Measurements from ENCODE around the gene NEGR1. TPM values are rescaled to one million over a fixed set of nuclear protein-coding genes. Genes with fewer than 3 reads are reported as not detected.

NEGR1 gene
- total RNA-seq, 2 experiments from 2014 or later = not detected

DNA sequence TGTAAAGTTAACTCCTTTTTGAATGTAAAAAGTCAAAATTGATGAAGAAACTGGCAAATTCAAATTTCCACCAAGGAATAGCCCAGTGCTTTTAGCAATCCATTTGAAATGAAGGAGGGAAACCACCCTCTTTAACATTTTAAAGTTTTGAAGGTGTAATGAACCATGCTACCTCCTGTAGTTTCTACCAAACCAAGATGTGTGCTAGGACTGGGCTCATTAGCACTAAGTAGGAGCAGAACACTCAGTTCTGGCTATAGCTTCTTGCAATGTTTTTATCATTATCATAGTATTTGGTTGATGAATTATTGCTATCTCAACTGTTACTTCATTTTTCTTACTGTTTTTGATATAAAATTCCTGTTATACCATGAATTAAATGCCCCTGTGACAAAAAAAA, 882.3 kb downstream of the NEGR1 start:
- ATAC-seq (ENCODE audit: low read depth) (no peak), DNase-seq (no peak)
- Mint-ChIP-seq H3K4me1 (no peaks in the 10 kb centered on the region), H3K27me3 (no peaks in the 10 kb centered on the region), H3K9me3 (peaks cover 1% of the 10 kb centered on the region), H3K36me3 (no peaks in the 10 kb centered on the region), H3K4me3 (no peak overlapping the region), H3K27ac (no peak overlapping the region)
- POLR2A ChIA-PET = no interaction called here

DNA sequence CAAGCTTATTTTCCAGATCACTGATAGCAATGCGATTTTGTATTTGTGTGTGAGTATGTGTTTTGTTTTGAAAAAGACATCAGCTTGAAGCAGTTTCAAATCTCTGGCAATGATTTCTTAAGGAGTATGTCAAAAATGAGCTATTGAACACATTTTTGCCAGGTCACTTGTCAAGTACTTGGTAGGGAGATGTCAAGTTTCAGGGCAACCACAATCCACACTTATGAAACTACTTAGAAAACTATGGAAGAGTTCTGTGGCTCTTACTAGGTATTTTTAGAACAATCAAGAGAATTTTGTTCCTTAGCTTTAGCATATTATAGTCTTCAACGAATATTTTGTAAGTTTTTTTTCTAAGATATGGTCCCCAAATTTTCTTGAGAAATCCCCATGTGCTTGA, 882.7 kb downstream of the NEGR1 start:
- H3K4me1 Mint-ChIP-seq = no peaks in the 10 kb centered on the region
- ATAC-seq (ENCODE audit: low read depth) (no peak), DNase-seq (no peak)
- H3K36me3 Mint-ChIP-seq = no peaks in the 10 kb centered on the region
- no peaks in the 10 kb centered on the region for H3K27me3 Mint-ChIP-seq
- H3K27ac Mint-ChIP-seq = no peak overlapping the region
- no peak overlapping the region for H3K4me3 Mint-ChIP-seq
- peaks cover 3% of the 10 kb centered on the region for H3K9me3 Mint-ChIP-seq
- POLR2A ChIA-PET = no interaction called here

DNA sequence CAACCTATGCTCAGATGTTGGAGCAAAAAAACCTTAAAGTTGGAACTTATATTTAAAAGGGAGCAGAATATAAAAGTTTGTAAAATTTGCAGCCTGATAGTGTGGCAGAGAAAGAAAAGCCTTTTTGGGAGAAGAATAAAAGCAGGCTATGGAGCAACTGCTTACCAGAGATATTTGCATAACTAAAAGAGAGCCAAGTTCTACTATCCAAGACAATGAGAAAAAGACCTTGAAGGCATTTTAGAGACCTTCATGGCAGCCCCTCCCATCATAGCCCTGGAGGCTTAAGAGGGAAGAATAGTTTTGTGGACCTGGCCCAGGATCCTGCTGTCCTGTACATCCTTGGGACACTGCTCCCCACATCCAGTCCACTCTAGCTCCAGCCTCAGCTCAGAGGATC, 889.0 kb downstream of the NEGR1 start:
- POLR2A ChIA-PET = no interaction called here
- Mint-ChIP-seq H3K27ac (no peak overlapping the region), H3K27me3 (no peaks in the 10 kb centered on the region), H3K36me3 (no peaks in the 10 kb centered on the region), H3K9me3 (peaks cover 5% of the 10 kb centered on the region), H3K4me1 (no peaks in the 10 kb centered on the region), H3K4me3 (no peak overlapping the region)
- DNase-seq (no peak), ATAC-seq (ENCODE audit: low read depth) (no peak)

DNA sequence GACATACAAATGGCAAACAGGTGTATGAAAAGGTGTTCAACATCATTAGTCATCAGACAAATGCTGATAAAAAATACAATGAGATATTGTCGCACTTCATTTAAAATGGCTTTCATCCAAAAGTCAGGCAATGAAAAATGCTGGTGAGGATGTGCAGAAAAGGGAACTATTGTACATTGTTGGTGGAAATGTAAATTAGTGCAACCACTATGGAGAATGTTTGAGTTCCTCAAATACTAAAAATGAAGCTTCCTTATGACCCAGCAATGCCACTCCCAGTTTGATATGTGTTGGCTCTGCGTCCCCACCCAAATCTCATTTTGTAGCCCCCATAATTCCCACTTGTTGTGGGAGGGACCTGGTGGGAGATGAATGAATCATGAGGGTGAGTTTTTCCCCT, 891.8 kb downstream of the NEGR1 start:
- Mint-ChIP-seq H3K36me3 (no peaks in the 10 kb centered on the region), H3K4me3 (no peak overlapping the region), H3K9me3 (peaks cover 4% of the 10 kb centered on the region), H3K27ac (no peak overlapping the region), H3K4me1 (no peaks in the 10 kb centered on the region), H3K27me3 (no peaks in the 10 kb centered on the region)
- POLR2A ChIA-PET = no interaction called here
- DNase-seq (no peak), ATAC-seq (ENCODE audit: low read depth) (no peak)

DNA sequence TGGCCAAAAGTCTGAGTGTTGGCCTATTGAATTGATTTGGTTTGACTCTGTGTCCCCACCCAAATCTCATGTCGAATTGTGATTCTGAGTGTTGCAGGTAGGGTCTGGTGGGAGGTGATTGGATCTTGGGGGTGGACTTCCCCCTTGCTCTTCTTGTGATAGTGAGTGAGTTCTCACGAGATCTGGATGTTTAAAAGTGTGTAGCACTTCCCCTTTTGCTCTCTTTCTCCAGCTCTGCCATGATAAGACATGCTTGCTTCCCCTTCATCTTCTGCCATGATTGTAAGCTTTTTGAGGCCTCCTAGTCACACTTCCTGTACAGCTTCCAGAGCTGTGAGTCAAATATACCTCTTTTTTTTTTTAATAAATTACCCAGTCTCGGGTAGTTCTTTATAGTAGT, 904.5 kb downstream of the NEGR1 start:
- Mint-ChIP-seq H3K27me3 (no peaks in the 10 kb centered on the region), H3K4me1 (no peaks in the 10 kb centered on the region), H3K36me3 (no peaks in the 10 kb centered on the region), H3K4me3 (no peak overlapping the region), H3K9me3 (peaks cover 6% of the 10 kb centered on the region), H3K27ac (no peak overlapping the region)
- ATAC-seq (ENCODE audit: low read depth) (no peak), DNase-seq (no peak)
- POLR2A ChIA-PET = no interaction called here

DNA sequence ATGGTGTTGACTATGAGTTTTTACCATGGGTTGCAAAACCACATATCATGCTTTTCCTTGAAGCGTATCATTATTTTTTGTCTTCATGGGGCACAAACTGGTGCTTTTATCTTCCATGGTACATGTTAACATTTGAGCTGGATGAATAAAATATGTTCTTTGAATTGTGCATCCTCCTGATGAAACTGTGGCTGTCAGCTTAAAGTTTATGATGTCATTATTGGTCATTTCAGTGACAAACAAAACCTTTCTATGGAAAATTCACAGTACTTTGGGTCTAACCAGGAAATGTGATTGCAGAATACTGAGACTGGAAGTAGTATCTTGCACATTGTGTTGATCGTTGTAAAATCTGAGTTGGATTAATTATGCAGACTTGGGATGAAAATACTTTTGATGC, 909.8 kb downstream of the NEGR1 start:
- no peak for ATAC-seq (ENCODE audit: low read depth)
- DNase-seq = no peak
- Mint-ChIP-seq H3K27me3 (no peaks in the 10 kb centered on the region), H3K9me3 (peaks cover 3% of the 10 kb centered on the region), H3K27ac (no peak overlapping the region), H3K36me3 (no peaks in the 10 kb centered on the region), H3K4me1 (no peaks in the 10 kb centered on the region), H3K4me3 (no peak overlapping the region)
- POLR2A ChIA-PET = no interaction called here

DNA sequence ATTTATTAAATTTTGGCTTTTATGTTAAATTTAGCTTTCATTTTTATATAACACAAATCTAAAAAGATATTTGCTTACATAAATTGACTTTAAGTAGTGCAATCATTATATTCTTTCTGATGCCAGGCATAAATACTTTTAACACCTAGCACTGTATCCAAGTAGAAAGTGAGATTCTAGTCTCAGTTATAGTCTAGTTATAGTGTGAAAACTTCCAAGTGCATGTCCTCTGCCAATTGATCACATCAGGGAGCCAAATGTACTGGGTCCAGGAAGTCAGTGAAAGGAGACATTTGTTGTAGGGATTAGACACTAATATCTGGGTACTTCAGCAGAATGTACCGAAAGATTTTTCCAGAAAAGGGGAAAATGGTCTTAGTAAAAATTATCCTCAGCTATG, 910.8 kb downstream of the NEGR1 start:
- Mint-ChIP-seq H3K9me3 (peaks cover 2% of the 10 kb centered on the region), H3K27ac (no peak overlapping the region), H3K27me3 (no peaks in the 10 kb centered on the region), H3K36me3 (no peaks in the 10 kb centered on the region), H3K4me1 (no peaks in the 10 kb centered on the region), H3K4me3 (no peak overlapping the region)
- DNase-seq (no peak), ATAC-seq (ENCODE audit: low read depth) (no peak)
- POLR2A ChIA-PET = no interaction called here

DNA sequence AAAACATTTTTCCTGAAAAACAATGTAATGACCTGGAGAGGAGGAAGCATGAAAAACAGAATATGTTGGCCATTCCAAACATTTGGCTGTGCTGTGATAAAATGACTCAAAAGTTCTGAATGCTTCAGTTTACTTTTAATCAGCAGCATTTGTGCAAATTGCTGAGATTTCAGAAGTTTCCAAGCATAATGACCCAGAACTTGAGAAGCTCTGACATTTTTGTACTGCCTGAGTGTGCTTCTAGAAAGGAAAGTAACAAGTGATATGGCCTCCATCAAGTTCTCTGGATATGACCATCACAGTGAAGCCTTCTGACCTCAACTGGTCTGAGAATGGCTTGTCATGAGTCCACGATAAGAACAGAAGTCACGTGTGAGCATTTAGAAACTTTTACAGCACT, 918.1 kb downstream of the NEGR1 start:
- Mint-ChIP-seq H3K27ac (no peak overlapping the region), H3K4me1 (no peaks in the 10 kb centered on the region), H3K9me3 (peaks cover 2% of the 10 kb centered on the region), H3K36me3 (no peaks in the 10 kb centered on the region), H3K4me3 (no peak overlapping the region), H3K27me3 (no peaks in the 10 kb centered on the region)
- DNase-seq = no peak
- POLR2A ChIA-PET = no interaction called here
- ATAC-seq (ENCODE audit: low read depth) = no peak

DNA sequence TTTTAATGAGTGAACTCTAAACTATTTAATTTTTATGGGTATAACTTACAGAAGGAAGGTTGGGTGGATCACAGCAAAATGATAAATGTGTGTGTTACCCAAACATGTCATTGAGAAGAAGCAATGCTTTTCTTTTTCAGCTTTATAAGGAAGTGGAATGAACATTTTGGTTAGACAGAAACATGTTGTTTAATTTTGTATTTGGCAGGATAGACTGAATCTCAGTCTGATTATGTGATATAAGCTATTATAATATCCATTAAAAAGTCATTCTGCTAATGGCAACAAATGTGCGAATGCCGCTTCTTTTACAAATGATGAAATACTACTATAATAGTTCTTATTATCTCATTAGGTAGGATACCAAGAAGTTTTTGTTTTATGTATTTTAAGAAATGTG, 919.6 kb downstream of the NEGR1 start:
- POLR2A ChIA-PET = no interaction called here
- H3K27me3 Mint-ChIP-seq = no peaks in the 10 kb centered on the region
- no peaks in the 10 kb centered on the region for H3K4me1 Mint-ChIP-seq
- no peak for DNase-seq
- peaks cover 2% of the 10 kb centered on the region for H3K9me3 Mint-ChIP-seq
- ATAC-seq (ENCODE audit: low read depth) = no peak
- no peak overlapping the region for H3K27ac Mint-ChIP-seq
- H3K4me3 Mint-ChIP-seq = no peak overlapping the region
- no peaks in the 10 kb centered on the region for H3K36me3 Mint-ChIP-seq

DNA sequence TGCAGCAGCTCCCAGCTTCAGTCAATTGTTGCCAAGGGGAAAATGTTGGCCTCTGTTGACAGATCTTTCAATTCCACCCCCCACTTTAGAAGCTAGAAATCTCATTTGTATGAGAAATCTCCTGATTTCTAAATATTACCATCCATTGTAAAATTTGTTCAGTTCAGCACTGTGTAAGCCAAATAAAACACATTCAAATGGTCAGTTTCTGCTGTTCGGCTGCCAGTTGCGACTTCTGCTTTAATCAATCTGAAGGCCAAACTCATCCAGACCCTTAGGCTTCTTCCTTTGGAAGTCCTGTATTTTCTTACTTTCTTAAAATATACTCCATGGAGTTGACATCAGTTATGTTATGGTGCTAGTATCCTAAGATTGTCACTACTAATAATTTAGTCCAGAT, 920.3 kb downstream of the NEGR1 start:
- ATAC-seq (ENCODE audit: low read depth) (no peak), DNase-seq (no peak)
- Mint-ChIP-seq H3K9me3 (no peaks in the 10 kb centered on the region), H3K4me1 (no peaks in the 10 kb centered on the region), H3K4me3 (no peak overlapping the region), H3K27ac (no peak overlapping the region), H3K27me3 (no peaks in the 10 kb centered on the region), H3K36me3 (no peaks in the 10 kb centered on the region)
- POLR2A ChIA-PET = no interaction called here

DNA sequence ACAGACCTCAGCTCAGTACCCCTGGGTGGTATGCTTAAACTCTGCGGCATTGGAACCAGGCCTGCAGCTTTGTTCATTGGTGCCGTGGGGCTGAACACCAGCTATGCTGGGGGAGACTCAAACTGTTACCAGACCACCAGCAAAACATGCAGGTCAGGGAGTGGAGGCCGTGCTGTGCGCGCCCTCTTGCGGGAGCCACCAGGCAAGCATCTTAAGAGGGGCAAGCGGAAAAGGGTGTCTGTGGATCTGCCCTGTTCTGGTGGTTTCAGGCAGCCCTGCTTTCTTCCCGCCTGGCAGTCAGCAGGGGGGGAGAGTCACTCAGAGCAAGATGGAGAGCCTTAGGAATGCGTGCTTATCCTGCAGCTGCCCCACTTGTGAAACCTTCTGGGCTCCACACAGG, 924.6 kb downstream of the NEGR1 start:
- Mint-ChIP-seq H3K9me3 (peaks cover 14% of the 10 kb centered on the region), H3K4me1 (no peaks in the 10 kb centered on the region), H3K36me3 (no peaks in the 10 kb centered on the region), H3K4me3 (no peak overlapping the region), H3K27ac (no peak overlapping the region), H3K27me3 (no peaks in the 10 kb centered on the region)
- DNase-seq (no peak), ATAC-seq (ENCODE audit: low read depth) (no peak)
- POLR2A ChIA-PET = no interaction called here

DNA sequence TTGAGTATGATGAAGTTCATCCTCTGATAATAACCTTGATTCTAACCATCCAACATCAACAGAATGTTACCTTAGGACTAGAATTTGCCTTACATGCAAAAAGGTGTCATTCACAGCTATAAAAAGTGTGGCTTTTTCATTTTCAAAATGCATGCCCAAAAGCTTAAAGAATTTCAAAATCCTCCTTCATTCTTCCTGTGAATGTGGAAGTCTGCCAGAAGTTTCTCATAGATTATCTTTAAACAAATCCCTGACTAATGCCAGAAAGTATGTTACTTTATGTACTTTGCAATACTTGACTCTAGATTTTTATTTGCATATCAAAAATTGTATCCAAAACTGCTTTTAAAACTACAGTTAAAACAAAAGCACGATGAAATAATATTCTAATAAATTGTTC, 930.9 kb downstream of the NEGR1 start:
- Mint-ChIP-seq H3K27ac (no peak overlapping the region), H3K36me3 (no peaks in the 10 kb centered on the region), H3K4me1 (no peaks in the 10 kb centered on the region), H3K9me3 (peaks cover 14% of the 10 kb centered on the region), H3K4me3 (no peak overlapping the region), H3K27me3 (no peaks in the 10 kb centered on the region)
- ATAC-seq (ENCODE audit: low read depth) (no peak), DNase-seq (no peak)
- POLR2A ChIA-PET = no interaction called here

DNA sequence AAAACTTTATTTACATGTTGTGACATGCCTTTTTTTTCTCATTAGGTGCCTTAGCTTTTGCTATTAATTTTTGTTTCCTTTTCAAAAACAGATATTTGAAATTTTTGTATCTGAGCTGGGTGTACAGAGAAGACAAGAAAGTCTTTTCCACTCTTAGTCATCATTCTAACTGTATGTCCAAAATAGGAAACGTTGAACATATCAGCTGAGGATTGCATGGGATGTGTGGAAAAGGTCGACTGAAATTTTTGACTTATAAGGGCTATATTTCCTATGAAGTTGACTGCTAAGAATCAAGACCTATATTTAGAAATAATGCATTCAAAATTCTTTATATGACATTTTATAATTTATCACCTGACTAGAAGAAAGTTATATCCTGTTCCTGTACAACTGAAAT, 931.5 kb downstream of the NEGR1 start:
- ATAC-seq (ENCODE audit: low read depth) (no peak), DNase-seq (no peak)
- Mint-ChIP-seq H3K36me3 (no peaks in the 10 kb centered on the region), H3K27me3 (no peaks in the 10 kb centered on the region), H3K4me1 (no peaks in the 10 kb centered on the region), H3K27ac (no peak overlapping the region), H3K9me3 (peaks cover 10% of the 10 kb centered on the region), H3K4me3 (no peak overlapping the region)
- POLR2A ChIA-PET = no interaction called here

DNA sequence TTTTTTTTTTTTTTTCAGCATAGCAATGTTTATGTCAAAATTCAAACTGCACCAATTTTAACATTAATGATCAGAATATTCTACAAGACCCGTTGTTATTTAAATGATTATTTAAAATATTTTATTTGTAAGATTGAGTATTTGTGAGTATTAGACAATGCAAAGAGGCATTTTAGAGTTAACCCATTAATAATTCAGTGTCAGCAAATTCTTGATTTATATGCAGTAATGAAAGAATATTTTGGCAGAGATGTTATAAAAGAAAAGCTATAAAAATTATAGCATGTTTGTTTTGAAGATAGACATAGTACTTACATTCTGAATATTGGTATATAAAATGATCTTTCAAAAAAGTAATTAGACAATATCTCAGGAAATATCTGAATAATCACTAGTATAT, 932.0 kb downstream of the NEGR1 start:
- Mint-ChIP-seq H3K9me3 (peaks cover 8% of the 10 kb centered on the region), H3K27me3 (no peaks in the 10 kb centered on the region)
- POLR2A ChIA-PET = no interaction called here

More for the DNA sequence above, 932.0 kb downstream of the NEGR1 start:
- Mint-ChIP-seq H3K27ac (no peak overlapping the region), H3K4me1 (no peaks in the 10 kb centered on the region), H3K4me3 (no peak overlapping the region), H3K36me3 (no peaks in the 10 kb centered on the region)
- DNase-seq = no peak
- no peak for ATAC-seq (ENCODE audit: low read depth)

All from activated naive CD8-positive, alpha-beta T cell treated with anti-CD3 and anti-CD28 coated beads, Interleukin-2, amount 10 ng/mL, durations not matched to agents 7 days and 5 days (primary cell).